Fibroblast of lung (primary cell): ENCODE data around the gene PFAS.

ENCODE experiments used
- CTCF ChIP-seq, 2 donors: IDR thresholded peaks in 1 of 2; conservative IDR thresholded peaks in 1 of 2; 1 replicate in 1 of 2; 2 replicates in 1 of 2; pipeline ENCODE4 v1.5.1; 2011 to 2012; ENCODE audit warnings: low read length in 2 of 2, control low read depth in 1 of 2, inconsistent platforms in 1 of 2, low read depth in 1 of 2, mild to moderate bottlenecking in 1 of 2
- EZH2 ChIP-seq: IDR thresholded peaks from 2 replicates; pipeline ENCODE4 v1.5.1; 2012; ENCODE audit warnings: low read length, control low read depth, mild to moderate bottlenecking; ENCODE audit errors: missing control alignments

DNA sequence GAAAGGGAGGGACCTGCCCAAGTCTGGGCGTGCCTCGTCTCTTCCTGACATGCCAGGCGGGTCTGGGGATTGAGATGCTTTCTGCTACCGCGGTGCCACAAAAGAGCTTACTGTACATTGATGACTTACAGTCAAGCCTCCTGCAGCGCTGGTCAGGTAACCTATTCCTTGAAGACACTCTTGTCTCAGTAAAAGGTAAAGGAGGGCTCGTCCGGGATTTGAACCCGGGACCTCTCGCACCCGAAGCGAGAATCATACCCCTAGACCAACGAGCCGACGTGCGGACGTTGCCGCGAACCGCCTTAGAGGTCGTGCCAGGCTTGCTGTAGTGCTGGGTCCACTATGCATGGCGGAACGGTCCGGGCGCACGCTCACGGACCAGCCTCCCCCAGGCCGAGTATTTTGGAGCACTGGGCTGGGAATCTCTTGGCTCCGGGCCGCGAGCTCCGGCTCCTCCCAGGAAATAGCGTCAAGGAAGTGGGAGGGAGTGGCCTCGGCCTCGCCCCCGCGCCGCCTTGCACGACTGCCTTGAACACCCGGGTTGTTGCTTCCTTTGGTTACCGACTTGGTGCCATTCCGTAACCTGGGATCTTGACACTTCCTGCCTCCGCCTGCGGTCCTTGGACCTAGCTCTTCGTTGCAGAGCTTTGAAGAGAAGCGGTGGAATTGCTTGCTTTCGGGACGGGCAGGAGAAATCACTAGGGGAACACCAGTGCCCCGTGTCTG, 26.3 kb upstream of the PFAS start:
- no peak for TF ChIP-seq CTCF (conservative IDR thresholded peaks at IDR 0.05 in 1 of 2, IDR thresholded peaks at IDR 0.05 in 1 of 2; ENCODE audit: low read depth in 1 of 2, low read length in 2 of 2)
- no peak for TF ChIP-seq EZH2
